Measurements from ENCODE around the gene CHURC1. TPM values are rescaled to one million over a fixed set of nuclear protein-coding genes. Genes with fewer than 3 reads are reported as not detected.

The CHURC1 gene
- total and polyA plus RNA-seq, 3 donors from 2014 or later: 53.5 to 62.8 (median 55.7) TPM

GRCh38 chr14:64944861-64945260 lies 30.6 kb downstream of the CHURC1 start:
- Histone ChIP-seq H3K36me3 (ENCODE audit: low read depth, missing control alignments) (no peaks in the 10 kb centered on the region), H3K9me3 (no peaks in the 10 kb centered on the region), H3K4me3 (no peak overlapping the region), H3K4me1 (peaks cover 3% of the 10 kb centered on the region), H3K27ac (no peak overlapping the region), H3K27me3 (no peaks in the 10 kb centered on the region)
- intact Hi-C loops (cut with DNase I; ENCODE audit: low total_unique reads): no loop called here
- TF ChIP-seq, protein P1, sequence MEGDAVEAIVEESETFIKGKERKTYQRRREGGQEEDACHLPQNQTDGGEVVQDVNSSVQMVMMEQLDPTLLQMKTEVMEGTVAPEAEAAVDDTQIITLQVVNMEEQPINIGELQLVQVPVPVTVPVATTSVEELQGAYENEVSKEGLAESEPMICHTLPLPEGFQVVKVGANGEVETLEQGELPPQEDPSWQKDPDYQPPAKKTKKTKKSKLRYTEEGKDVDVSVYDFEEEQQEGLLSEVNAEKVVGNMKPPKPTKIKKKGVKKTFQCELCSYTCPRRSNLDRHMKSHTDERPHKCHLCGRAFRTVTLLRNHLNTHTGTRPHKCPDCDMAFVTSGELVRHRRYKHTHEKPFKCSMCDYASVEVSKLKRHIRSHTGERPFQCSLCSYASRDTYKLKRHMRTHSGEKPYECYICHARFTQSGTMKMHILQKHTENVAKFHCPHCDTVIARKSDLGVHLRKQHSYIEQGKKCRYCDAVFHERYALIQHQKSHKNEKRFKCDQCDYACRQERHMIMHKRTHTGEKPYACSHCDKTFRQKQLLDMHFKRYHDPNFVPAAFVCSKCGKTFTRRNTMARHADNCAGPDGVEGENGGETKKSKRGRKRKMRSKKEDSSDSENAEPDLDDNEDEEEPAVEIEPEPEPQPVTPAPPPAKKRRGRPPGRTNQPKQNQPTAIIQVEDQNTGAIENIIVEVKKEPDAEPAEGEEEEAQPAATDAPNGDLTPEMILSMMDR (IDR thresholded peaks at IDR 0.05): no peak
- no peak for TF ChIP-seq POLR2A (IDR thresholded peaks at IDR 0.05)
- DNase-seq: no peak
- 90 to 92% methylated on average over 4 of the region's 4 CpGs for WGBS, 2 donors

DNA sequence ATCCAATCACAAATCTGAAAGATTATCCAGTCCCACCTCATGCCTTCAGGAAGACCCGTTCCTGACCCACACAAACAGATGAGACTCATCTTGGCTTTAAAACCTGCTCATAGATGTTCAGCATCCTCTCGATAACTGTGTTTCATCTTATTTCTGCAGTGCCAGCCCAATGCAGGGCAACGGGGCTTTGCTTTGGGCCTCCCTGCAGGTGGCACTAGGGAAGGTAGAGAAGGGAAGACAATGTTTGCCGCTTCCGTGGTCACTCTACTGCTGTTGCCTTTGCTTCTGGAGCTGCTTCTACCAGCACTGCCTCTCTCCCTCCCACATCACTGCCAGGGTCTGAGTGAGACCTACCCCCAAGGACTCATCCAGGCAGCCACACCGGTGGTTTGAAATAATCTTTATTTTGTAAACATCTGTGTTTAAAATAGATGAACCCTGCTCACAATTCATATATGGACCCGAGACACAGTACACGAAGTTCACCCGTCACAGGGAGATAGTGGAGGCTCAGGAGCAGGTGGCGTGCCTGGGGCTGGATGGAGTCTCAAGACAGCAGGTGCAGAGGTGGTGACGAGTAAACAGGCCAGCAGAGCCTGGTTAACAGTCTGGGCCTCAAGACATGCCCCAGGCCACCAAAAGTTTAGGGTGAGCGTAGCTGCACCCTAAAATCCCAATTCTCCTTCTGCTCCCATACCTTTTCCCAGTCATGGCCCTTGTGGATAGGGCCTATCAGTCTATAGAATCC lies 31.4 kb downstream of the CHURC1 start:
- TF ChIP-seq, protein P1 (IDR thresholded peaks at IDR 0.05): no peak
- TF ChIP-seq POLR2A (IDR thresholded peaks at IDR 0.05): no peak
- Histone ChIP-seq H3K4me1 (no peaks in the 10 kb centered on the region), H3K27ac (no peak overlapping the region), H3K27me3 (no peaks in the 10 kb centered on the region), H3K4me3 (no peak overlapping the region), H3K9me3 (no peaks in the 10 kb centered on the region), H3K36me3 (ENCODE audit: low read depth, missing control alignments) (no peaks in the 10 kb centered on the region)
- intact Hi-C loops (cut with DNase I; ENCODE audit: low total_unique reads): no loop called here
- 91 to 95% methylated on average over 12 of the region's 12 CpGs for WGBS, 2 donors
- DNase-seq: no peak

- no peak overlapping the region for H3K27ac ChIP-seq
- intact Hi-C loops (cut with DNase I; ENCODE audit: low total_unique reads): no loop called here
- no peaks in the 10 kb centered on the region for H3K4me1 ChIP-seq
- DNase-seq: no peak
- H3K4me3 ChIP-seq: no peak overlapping the region
- no peaks in the 10 kb centered on the region for H3K27me3 ChIP-seq
- H3K36me3 ChIP-seq (ENCODE audit: low read depth, missing control alignments): no peaks in the 10 kb centered on the region
- TF ChIP-seq, protein P1 (IDR thresholded peaks at IDR 0.05): no peak
- no peak for TF ChIP-seq POLR2A (IDR thresholded peaks at IDR 0.05)
- H3K9me3 ChIP-seq: no peaks in the 10 kb centered on the region
- WGBS, 2 donors: 86 to 90% methylated on average over 6 of the region's 6 CpGs
These were observed 32.2 kb downstream of the CHURC1 start for GRCh38 chr14:64946310-64947045.

- no peak overlapping the region for H3K4me3 ChIP-seq
- DNase-seq: no peak
- intact Hi-C loops (cut with DNase I; ENCODE audit: low total_unique reads): no loop called here
- no peaks in the 10 kb centered on the region for H3K9me3 ChIP-seq
- no peaks in the 10 kb centered on the region for H3K4me1 ChIP-seq
- H3K27me3 ChIP-seq: no peaks in the 10 kb centered on the region
- no peaks in the 10 kb centered on the region for H3K36me3 ChIP-seq (ENCODE audit: low read depth, missing control alignments)
- TF ChIP-seq POLR2A (IDR thresholded peaks at IDR 0.05): no peak
- TF ChIP-seq, protein P1 (IDR thresholded peaks at IDR 0.05): no peak
- WGBS, 2 donors: 89 to 92% methylated on average over 22 to 28 of the region's 28 CpGs
- H3K27ac ChIP-seq: no peak overlapping the region
These were observed 33.7 kb downstream of the CHURC1 start for GRCh38 chr14:64947710-64948611.

All from testis (tissue), 3 donors.